Suppressor macrophage treated with lipopolysaccharide for 1 hour (primary cell): ENCODE data around the gene TYSND1.
"Not testable (repeated sequence)": the region's sequence is repeated elsewhere in the genome, so short reads cannot be mapped to it uniquely, and the experiment has no call there.

Experiments used
- DNase-seq, 3 donors: peaks; one replicate each; pipeline ENCODE4 v3.0.0-alpha.2; 2020 to 2022

The TYSND1 gene

DNA sequence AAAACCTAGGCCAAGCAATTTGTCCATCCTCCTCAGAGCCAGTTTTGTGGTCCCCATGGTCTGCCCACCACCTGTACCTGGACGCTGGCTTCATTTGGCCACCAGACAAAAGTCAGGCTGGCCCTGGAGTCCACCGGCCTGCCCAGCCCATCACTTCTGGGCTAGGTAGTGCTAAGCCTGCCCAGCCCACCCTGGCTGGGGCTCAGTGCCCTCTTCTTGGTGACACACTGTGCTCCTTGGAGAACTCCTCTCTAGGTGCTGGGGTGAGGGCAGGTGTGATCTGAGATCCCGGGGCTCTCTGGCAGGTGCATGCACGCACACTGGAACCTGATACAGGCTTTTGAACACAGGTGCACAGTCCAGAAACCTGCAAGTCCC is 15.0 kb downstream of the TYSND1 start:
- DNase-seq = no peak

DNA sequence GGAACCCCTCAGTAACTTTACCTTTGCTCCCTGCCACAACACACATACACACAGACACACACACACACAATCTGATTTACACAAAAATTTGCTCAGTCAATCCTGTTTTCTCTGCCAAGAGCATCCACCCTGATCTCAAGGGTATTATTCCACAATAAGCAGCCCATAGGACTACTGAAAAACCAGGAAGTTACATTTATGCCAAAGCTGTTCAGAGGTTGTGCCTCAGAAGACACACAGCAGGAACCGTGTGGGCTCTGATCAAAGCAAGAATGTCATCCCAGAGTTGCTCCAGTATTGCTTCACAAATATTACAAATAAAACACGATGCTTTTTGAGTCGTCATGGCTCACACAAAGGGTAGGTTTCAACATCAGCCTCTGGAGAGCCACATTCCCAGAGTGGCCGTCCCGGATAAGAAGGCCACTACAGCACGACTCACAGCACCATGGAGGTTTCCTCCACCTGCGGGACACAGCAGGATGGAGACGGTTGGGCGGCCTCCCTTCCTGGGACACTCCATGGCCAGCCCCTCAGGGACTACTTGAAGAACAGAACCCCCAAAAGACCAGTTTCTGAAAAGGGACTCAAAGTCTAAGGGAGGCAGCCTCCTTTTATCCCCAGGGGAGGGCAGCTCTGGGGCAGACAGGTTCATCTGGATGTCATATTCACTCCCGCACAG is 15.5 kb downstream of the TYSND1 start:
- peak; percentile 66 to 84 (median 81) for DNase-seq

DNA sequence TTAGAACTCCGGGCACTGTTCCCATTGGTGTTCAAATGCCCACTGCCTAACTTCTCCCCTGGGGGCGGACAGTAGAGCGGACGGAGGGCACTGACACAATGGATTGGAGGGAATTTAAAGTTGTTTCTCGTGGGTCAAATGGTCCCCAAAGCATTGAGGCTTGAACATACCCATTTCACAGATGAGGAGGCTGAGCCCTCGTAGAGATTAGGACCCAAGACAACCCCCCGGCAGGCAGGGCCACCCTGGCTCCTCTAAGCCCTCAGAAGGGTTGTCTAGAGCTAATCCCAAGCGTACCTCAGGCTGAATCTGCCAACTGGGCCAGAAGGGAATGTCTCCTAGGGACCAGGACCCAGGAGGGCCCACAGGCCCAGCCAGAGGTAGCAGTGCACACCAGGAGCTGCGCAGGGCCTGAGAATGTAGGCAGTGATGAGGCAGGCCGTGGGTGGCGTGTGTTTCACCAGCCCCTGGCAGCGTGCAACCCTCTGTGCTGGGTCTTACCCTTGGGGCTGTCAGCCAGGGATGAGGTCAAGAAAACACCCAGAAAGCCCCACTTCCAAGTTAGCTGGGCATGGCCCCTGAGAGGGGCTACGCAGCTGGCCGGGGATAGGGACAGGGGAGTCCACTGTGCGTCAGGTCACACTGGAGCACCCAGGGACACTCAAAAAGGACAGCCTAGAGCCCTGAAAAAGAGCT is 19.7 kb downstream of the TYSND1 start:
- DNase-seq = peak in 1 of 3 donors; percentile 21

DNA sequence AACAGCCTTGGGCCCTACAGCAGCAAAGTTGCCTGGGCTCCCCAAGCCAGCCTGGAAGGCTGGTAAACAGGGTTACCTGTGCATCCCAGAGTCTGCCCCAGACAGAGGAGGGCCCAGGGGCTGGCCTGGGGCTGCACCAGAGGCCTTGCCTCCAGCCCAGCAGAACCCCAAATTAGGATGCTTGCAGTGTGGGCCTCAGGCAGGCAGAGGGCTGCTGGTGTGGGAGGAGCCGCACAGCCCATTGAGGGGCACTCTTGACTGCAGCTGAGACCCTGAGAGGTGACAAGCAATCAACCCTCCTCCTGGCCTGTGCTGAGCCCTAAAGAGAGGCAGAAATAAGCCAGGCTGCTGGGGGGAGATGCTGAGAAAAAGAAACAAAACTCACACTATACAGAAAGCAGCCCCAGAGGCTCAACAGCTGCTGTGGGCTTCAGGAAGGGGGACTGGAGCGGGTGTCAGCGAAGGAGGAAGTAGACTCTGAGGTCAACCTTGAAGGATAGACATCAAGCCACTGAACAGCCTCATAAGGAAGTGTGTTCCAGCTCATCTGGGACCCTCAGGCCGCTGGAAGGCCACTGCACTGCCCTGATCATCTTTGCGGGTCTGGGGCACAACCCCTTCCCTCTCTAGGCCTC is 20.5 kb downstream of the TYSND1 start:
- DNase-seq = no peak

DNA sequence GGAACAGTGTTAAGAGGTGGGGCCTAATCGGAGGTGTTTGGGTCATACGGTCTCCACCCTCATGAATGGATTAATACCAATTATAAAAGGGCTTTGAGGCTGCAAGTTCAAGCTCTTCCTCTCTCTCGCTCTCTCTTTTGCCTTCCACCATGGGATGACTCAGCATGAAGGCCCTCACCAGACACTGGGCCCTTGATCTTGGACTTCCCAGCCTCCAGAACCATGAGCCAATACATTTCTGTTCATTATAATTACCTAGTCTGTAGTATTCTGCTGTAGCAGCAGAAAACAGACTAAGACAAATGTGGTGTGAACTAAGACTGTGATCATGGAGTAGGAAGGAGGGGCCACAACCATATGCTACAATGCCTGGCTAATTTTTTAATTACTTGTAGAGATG is 21.6 kb downstream of the TYSND1 start:
- DNase-seq = no peak

DNA sequence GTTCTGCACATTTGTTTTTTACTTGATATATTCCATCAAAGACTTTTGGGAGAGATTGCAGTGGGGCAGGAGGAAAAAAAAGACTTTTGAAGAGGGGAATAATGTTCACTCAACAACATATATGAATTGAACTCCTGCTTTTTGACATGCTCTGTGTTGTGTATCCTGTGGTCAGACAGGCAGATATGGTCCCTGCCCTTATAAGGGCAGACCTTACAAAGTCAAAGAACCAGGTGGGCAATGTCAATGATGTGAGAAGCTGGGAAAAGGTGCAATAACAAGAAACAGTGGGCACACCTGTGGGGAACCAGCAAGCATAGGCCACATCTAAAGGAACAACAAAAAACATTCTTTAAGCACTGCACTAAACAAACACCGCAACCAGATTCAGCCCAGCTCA is 22.1 kb downstream of the TYSND1 start:
- no peak for DNase-seq

DNA sequence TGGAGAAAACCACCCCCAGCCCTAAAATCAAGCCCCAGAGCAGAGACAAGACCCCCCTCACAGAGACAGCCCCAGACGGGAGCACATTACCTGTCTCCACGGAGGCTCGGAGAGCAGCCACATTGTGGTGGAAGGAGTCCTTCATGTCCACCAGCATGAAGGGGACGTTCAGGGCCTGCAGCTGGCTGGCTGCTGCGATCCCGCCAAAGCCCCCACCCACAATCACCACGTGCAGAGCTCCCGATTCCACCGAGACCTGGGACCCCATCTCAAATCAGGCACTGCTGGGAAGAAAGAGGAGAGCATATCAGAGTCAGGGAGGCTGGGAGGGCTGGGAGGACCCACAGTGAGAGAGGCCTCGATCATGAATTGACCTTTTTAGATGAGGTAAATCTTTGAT is 22.7 kb downstream of the TYSND1 start:
- DNase-seq = no peak

DNA sequence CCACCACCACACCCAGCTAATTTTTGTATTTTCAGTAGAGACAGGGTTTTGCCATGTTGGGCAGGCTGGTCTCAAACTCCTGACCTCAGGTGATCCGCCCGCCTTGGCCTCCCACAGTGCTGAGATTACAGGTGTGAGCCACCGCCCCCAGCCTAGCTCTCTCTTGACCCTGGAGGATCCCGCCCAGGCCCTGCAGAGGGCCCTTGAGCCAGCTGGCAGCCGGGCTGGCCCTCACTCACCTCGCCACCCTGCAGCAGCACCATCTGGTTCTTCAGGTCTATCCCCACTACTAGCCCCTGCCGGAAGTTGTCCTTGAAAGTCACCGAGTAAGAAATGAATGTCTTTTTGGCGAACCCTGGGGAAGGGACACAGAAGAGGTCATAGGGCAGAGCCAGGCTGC is 23.3 kb downstream of the TYSND1 start:
- not testable (repeated sequence) for DNase-seq

DNA sequence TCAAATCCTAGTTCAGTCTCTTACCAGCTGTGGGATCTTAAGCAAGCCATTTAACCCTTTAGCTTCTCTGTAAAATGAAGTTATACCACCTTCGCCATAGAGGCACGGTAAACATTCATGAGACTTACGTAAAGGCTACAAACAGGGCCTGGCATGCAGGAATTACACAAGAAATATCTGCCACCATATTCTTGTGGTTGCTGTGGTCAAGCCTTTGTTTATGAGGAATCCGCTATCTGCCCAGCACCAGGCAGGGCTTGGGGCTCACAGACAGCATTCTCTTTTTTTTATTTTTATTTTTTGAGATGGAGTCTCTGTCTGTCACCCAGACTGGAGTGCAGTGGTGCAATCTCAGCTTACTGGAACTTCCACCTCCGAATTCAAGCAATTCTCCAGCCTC is 23.8 kb downstream of the TYSND1 start:
- DNase-seq = no peak

DNA sequence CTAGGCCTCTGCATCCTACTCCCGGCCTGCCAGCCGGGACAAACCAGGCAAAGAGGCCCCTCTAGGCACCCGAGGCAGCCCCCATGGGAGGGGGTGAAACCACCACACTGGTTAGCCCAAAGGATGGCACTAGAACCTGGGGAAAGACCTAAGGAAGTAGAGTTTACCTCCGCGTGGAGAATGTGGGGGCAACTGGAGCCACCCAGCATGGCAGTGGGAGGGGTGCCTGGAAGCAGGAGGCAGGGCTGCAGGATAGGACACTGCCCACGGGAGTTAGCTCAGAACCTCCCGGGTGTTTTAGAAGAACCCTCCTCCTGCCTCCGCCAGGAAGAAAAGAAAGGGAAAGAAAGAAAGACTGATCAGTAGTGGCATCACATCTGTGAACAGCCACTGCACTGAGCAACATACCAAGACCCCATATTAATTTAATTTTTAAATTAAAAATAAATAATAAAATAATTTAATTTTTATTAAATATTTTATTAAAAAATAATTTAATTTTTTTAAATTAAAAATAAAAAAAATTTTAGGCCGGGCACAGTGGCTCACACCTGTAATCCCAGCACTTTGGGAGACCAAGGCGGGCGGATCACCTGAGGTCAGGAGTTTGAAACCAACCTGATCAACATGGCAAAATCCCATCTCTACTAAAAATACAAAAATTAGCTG is 25.1 kb downstream of the TYSND1 start:
- DNase-seq = no peak

DNA sequence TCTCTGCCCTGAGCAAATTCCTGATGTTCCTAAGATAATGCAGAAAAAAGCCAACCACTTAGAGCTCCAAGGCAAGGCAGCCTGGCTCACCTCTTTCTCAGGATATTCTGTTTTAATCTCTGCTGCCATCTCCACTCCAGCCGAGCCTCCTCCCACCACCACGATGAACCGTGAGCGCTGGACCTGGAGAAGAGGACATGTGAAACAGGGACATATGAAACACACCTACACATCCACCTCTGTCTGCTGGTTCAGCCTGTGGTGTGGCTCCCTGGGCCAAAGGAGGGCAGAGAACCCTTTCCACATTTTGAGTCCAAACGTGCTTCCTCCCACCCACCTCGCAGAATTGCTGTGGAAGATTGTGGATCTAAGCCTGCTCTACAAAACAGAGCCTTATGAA is 26.1 kb downstream of the TYSND1 start:
- DNase-seq = no peak

DNA sequence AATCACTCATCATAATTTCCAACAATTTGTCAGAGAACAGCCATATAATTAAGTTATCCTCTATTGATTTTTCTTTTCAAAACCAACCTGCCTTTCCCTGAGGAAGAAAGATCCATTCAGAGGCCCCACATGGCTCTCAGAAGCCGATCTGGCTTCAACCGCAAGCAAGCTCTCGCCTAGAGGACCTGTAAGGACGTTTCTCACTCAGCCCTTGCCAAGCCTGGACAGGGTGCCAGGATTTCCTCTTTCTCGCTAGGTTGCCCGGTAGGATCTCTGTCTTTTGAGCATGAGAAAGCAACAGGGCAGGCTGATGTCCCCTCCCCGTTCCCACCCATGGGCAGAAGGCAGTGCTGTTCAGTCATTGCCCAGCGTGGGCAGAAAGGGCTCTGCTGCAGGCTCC is 26.9 kb downstream of the TYSND1 start:
- DNase-seq = no peak

DNA sequence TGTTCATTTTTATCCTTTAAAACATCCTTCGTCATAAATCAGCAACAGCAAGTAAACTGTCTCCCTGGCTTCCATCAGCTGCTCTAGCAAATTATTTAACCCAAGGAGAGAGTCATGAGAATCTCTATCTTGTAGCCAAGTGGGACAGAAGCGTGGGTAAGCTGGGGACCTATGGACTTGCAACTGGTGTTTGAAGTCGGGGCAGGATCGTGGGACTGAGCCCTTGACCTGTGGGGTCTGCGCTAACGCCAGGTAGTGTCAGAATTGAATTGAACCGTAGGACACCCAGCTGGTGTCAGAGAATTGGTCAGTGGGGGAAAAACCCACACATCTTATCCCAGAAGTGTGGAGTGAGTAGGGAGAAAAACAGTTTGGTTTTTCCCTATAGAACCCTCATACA is 27.3 kb downstream of the TYSND1 start:
- no peak for DNase-seq

DNA sequence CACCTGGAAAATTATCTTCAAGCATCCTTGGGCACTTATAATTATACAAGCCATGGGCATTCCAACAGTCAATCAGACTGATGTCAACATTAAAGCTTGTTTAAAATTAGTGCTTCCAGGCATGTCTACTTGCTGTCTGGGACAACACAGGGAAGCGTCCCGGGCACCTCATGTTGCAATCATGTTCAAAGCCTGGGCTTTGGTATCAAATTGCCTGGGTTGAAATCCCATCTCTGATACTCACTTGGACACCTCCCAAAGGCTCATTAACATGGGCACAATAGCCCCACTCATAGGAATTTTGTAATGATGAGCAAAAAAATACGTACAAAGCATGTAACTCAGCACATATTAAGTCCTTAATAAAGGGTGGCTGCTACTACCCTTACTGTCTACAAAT is 28.3 kb downstream of the TYSND1 start:
- no peak for DNase-seq

DNA sequence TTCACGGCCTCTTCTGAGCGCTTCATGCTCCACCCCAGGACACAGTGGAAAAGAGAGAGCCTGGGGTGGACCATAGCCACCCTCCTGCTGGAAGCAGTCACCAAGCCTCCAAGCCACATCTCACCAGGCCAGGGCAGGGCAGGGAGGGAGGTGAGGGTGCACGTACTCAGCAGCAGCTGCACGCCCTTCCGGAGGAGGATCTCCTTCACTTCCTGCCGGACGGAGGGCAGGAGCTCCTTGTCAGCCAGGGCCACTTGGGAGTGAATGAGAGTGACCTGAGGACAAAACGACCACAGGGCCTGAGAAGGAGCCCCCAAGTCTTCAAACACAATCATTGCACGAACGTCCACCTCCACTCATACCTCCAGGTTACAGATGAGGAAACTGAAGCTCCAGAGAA is 28.9 kb downstream of the TYSND1 start:
- DNase-seq = no peak

DNA sequence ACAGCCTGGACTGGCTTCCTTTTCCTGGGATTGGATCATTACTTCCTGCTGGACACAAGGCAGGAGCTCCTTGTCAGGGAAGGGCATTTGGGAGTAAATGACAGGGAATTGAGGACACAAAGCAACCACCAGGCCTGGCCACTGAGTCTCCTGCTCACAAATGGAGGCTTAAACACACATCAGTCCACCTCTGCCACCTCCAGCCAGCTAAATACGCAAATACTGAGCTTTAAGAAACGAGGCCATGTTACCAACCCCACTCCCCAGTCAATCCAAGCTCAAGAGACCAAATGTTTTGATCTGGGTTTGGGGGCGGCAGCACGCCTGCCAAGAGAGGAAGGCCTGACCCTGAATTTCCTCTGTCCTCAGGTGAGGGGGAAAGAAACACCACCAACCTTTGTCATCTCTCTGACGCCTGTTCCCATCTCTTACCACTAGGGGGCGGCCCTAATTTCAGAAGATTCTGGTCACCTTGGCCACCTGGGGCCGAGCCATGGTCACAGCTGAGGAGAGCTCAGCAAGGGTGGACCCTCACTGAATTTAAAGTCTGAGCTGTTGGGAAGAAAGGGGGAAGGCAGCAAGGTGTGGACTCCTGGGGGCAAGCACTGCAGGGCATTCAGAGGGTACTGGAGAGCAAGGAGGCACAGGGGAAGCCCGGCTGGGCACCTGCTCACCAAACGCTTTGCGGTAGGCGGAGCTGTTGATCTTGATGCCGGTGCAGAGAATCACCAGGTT is 30.4 kb downstream of the TYSND1 start:
- peak; percentile 58 to 60 (median 59) for DNase-seq

DNA sequence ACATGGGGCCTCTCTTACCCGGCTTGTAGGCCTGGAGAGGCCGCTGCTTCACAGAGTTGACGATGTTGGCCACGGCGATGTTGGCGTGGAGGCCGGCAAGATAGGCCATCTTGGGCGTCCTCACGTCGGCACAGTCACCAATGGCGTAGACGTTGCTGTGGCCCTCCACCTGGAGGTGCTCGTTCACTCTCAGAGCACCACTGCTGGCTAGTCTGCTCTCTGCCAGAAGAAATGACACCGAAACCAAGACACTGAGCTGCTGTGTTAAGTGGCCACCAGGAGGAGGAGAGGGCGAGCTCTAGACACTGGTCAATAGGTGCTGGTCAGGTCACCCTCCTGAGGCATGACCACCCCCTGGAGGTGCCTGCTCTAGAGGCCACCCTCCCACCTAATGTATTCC is 31.6 kb downstream of the TYSND1 start:
- no peak for DNase-seq

DNA sequence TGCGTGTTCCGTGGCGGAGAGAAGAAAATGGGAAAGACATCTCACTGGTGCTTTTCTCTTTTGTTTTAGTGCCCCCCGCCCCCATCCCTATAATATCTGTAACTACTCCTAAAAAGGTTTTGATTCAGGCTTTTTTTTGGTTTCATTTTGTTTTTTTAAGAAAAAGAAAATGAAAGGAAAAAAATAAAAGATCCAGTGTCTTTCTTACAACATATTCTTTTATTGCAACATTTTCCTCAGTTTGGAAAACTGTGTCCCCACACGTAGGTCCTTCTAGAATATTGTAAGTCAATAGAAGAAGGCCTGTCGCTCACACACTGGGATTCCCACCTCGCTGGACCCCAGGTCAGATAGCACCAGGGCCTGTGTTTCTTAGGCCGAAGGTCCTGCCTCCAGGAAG is 34.4 kb downstream of the TYSND1 start:
- DNase-seq = no peak

DNA sequence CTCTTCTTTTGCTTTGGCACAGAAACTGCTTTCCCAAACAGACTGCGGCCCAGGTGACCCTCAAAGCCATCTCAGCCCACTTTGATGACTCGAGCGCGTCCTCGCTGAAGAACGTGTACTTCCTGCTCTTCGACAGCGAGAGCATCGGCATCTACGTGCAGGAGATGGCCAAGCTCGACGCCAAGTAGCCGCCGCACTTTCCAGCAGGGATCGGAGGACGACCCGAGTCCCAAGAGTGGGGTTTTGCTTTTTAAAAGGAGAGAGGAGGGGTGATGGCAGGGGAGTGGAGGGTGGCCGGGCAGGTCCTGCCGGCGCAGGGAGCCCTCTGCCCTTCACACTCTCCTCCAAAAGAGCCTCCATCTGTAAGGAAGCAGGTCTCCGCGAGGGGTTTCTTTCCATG is 35.0 kb downstream of the TYSND1 start:
- DNase-seq = no peak

DNA sequence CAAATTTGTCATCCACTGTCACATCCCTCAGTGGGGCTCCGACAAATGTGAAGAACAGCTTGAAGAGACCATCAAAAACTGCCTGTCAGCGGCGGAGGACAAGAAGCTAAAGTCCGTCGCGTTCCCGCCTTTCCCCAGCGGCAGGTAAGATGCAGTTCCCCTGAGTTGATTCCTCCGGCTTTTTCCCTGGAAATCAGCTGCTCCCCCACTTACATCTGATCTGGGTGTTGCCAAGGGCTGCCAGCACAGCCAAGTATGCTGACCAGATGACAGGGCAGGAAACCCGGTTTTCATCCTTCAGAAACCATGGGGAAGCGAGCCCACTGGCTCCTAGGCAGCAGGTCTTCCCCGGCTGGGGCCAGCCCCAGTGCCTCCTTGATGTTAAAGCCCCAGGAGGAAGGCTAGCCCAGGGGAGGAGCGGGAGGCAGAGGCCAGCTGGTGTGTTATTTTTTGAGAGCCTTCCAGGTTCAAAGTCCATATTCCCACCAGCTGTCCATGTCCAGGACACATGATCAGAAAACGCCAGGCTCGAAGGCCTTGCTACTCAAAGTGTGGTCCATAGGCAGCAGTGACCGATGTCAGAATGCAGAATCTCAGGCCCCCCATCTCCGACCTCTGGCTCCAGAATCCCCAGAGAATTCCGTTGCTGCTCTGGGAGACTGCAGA is 37.3 kb downstream of the TYSND1 start:
- DNase-seq = no peak

DNA sequence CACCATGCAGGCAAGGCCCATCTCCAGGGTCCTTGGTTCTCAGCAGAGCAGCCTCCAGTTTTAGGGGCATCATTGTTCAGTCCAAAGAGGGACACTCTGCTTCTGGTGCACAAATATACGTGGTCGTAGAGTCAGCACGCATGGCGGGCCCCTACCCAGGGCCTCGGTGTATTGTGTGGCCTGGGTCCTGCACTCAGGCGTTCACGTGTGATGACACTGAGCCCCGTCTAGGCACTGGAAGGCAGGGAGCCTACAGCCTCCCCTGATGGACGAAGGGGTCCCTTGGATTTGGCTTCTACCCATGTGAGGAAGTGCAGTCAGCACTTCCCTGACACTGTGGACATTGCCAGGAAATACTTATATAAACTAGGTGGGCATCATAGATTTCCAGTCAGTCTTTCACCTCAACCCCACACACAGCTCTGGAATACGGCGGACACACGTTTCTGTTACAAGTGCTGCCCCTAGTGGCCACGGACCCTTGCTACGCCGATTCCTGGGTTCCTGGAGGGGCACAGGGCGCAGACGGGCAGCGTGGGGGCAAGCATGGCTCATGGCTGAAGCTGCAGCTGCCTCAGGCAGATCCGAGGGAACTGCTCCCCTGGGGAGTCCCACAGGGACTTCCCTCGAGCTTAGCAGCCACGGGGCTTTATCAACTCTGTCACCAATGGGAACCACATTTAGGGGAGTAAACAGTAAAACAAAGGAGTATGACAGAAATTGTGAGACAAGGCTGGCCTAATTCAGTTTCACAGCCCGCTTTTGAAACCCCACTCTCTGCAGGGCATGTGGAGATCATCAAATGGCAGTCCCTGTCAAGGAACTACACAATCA is 39.3 kb downstream of the TYSND1 start:
- DNase-seq = peak in 2 of 3 donors; percentile 36 to 43

DNA sequence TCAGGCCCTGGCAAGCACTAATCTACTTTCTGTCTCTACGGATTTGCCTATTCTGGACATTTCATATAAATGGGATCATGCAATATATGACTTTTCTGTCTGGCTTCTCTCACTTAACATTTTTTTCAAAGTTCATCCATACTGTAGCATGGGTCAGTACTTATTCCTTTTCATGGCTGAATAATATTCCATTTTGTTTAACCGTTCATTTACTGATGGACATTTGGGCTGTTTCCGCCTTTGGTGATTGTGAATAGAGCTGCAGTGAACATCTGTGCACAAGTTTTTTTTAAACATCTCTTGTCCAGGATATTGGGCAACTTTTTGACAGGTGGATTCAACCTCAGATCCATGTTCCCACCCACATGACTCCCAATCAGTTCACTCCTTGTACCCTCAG is 44.8 kb downstream of the TYSND1 start:
- no peak for DNase-seq
